Lower leg skin (tissue), 3 donors: Measurements from ENCODE around the gene TNFAIP1.

ENCODE experiments used
- POLR2A ChIP-seq, 2 donors: fragments of 450-650 bp; IDR thresholded peaks; one replicate each; pipeline ENCODE4 v1.6.1; 2016 to 2017; ENCODE audit warnings: antibody characterized with exemption in 2 of 2, mild to moderate bottlenecking in 1 of 2, moderate library complexity in 1 of 2
- TF ChIP-seq, protein P1 (sequence below), 3 donors: fragments of 450-650 bp; IDR thresholded peaks; one replicate each; pipeline ENCODE4 v1.5.1; 2016; ENCODE audit warnings: antibody characterized with exemption in 3 of 3, mild to moderate bottlenecking in 3 of 3, moderate library complexity in 2 of 3

GRCh38 chr17:28350271-28350670 is 14.7 kb downstream of the TNFAIP1 start:
- TF ChIP-seq, protein P1, sequence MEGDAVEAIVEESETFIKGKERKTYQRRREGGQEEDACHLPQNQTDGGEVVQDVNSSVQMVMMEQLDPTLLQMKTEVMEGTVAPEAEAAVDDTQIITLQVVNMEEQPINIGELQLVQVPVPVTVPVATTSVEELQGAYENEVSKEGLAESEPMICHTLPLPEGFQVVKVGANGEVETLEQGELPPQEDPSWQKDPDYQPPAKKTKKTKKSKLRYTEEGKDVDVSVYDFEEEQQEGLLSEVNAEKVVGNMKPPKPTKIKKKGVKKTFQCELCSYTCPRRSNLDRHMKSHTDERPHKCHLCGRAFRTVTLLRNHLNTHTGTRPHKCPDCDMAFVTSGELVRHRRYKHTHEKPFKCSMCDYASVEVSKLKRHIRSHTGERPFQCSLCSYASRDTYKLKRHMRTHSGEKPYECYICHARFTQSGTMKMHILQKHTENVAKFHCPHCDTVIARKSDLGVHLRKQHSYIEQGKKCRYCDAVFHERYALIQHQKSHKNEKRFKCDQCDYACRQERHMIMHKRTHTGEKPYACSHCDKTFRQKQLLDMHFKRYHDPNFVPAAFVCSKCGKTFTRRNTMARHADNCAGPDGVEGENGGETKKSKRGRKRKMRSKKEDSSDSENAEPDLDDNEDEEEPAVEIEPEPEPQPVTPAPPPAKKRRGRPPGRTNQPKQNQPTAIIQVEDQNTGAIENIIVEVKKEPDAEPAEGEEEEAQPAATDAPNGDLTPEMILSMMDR (IDR thresholded peaks at IDR 0.05) = no peak
- no peak for TF ChIP-seq POLR2A (IDR thresholded peaks at IDR 0.05)
